GM12872 (cell line): ENCODE data around the gene RAD21L1.
A peak's percentile ranks its signal among the peaks of the same experiment; 100 is the strongest.

ENCODE experiments used
- TF ChIP-seq, protein P1 (sequence below): IDR thresholded peaks from 3 replicates; pipeline ENCODE4 v1.5.1; 2011; ENCODE audit warnings: low read depth, mild to moderate bottlenecking, low read length, moderate library complexity; ENCODE audit not compliant: insufficient read depth

Gene RAD21L1

DNA sequence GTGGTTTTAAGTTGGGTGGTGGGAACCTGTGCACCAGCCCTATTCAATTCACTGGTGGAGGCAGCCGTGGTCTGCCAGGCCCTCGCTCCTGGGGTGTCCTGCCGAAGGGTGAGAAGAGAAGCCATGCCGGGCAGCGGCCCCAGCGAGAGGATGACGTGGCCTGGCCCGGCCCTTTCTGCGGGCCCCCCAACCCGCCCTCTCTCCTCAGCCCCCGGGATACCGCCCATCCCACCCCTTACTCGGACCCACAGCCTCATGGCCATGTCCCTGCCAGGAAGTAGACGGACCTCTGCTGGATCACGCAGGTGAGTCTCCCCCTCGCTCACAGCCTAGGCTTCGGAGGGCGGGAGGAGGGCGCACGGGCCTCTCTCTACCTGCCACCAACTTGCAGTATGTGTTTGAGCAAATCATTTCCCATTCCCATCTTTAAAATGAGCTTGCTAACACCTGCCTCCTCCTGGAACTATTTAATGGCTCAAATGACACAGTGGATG, 70.3 kb downstream of the RAD21L1 start:
- TF ChIP-seq, protein P1, sequence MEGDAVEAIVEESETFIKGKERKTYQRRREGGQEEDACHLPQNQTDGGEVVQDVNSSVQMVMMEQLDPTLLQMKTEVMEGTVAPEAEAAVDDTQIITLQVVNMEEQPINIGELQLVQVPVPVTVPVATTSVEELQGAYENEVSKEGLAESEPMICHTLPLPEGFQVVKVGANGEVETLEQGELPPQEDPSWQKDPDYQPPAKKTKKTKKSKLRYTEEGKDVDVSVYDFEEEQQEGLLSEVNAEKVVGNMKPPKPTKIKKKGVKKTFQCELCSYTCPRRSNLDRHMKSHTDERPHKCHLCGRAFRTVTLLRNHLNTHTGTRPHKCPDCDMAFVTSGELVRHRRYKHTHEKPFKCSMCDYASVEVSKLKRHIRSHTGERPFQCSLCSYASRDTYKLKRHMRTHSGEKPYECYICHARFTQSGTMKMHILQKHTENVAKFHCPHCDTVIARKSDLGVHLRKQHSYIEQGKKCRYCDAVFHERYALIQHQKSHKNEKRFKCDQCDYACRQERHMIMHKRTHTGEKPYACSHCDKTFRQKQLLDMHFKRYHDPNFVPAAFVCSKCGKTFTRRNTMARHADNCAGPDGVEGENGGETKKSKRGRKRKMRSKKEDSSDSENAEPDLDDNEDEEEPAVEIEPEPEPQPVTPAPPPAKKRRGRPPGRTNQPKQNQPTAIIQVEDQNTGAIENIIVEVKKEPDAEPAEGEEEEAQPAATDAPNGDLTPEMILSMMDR: no peak

DNA sequence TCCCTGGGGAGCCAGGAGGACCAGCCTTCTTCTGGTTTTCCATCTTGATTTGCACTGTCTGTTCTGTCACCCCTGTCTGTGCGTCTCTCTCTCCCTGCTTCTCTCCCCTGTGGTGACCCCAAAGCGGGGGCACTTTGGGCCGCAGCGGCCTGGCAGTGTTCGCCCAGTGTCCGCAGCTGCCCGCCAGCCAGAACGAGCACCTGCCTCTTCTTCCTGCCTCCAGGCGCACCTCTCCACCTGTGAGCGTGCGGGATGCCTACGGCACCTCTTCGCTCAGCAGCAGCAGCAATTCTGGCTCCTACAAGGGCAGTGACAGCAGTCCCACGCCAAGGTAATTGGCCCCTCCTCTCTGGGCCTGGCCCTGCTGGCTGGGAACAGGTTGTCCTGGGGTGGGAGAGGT, 71.1 kb downstream of the RAD21L1 start:
- TF ChIP-seq, protein P1: no peak

DNA sequence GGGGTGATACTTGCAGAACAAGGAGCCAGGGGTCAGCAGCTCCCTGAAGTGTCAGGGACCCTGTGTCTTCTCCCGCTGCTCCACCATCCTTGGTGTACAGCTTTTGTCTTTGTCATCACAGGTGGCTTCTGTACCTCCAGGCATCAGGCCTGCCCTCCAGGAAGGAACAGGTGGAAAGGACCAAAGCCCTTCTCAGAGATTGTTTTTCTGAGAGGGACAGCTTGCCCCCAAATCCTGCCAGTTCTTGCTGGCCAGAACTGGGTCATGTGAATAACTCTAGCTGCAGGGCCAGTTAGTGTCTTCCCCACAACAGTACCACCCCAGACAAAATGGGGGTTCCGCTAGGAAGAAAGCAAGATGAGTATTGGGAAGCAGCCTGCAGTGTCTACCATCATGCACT, 71.6 kb downstream of the RAD21L1 start:
- TF ChIP-seq, protein P1: no peak

DNA sequence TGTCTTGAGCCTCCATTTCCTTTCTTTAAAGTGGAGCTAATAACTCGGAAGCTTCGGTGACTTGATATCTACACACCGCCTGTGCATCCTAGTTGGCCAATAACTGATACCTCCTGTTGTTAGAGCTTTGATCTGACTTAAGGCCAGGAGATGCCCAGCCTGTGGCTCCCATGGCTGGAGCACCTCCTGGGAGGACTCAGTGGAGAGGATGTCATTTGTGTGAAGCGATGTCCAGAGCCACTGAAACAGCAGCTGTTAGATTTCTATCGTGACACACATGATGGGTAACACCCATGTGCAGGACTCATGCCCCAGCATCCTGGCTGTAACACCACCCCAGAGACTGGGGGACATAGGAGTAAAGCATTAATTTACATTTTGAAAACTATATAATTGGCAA, 72.3 kb downstream of the RAD21L1 start:
- TF ChIP-seq, protein P1: no peak

DNA sequence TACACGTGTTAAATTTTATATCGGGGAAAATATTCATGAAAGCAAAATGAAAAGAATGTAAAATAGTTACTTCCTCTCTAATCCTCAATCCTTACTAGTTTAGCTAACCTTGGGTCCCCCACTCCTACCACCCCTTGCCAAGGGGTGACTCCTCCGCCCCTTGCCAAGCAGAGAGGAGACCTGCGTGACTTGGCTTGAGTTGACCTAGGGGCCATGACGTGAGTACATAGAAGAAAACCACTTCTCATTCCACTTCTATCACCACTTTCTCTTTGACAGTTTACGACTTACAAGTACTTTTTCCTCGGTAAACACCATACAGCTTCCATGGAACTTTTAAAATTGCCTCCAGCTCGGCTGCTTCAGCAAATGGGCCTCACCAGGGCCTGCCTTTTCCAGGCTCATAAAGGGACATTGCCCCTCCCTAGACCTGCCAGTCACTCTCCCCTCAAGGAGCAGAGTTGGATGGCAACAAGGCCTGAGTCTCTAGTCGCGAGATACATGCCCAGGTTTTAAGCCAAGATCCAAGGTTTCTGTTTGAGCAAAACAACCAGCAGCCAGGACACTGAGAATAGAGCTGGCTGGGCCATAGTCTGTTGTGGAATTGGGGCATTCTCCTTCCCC, 73.2 kb downstream of the RAD21L1 start:
- TF ChIP-seq, protein P1: no peak

DNA sequence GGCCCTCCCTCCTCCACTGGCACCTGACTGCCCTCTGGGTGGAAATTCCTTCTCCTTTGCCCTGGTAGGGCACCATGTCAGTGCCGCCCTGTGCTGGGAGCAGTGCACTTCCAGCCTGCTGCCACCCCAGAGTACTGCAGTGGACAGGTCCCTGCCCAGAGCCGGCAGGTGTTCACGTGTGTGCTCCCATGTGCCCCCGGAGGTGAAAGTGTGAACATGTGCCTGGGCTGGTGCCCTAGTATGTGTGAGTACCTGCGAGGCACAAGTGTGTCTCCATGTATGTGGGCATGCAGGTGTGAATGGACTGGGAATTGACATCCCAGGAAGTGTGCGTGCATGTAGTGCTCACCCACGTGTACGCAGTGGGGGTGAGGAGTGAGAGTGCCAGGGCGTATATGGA, 73.7 kb downstream of the RAD21L1 start:
- TF ChIP-seq, protein P1: peak; percentile 69

DNA sequence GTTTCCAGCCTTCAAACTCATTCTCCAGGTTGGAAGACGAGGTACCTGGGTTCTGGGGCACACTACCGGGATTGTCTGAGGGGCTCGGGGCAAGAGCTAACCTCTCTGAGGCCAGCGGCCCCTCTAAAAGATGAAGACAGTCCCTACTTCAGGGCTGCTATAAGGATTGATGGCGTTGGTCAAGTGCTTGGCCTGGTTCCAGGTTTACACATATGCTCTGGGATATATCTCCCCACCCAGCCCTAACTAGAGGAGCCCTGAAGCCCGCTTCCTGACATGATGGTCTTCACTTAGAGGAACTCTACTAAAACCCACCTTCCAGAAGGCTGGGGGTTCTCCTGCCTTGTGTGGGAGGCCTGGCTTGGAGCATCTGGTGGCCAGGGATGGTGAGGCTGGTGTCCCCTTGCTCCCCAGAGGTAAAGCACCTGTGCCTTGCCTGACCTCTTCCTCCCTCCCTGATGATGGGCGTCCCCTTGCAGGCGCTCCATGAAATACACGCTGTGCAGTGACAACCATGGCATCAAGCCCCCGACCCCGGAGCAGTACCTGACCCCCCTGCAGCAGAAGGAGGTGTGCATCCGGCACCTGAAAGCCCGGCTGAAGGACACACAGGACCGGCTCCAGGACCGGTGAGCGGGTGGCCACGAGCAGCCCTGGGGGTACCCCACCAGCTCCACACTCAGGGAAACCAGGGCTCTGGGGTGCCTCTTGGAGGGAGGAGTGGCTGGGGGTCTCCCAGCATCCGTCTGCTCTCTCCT, 74.4 kb downstream of the RAD21L1 start:
- TF ChIP-seq, protein P1: no peak
